Fibroblast of lung (primary cell): ENCODE data around the gene GRWD1.

ENCODE experiments used
- EZH2 ChIP-seq: IDR thresholded peaks from 2 replicates; pipeline ENCODE4 v1.5.1; 2012; ENCODE audit warnings: low read length, control low read depth, mild to moderate bottlenecking; ENCODE audit errors: missing control alignments
- TF ChIP-seq, protein P1 (sequence below), 2 donors: IDR thresholded peaks in 1 of 2; conservative IDR thresholded peaks in 1 of 2; 1 replicate in 1 of 2; 2 replicates in 1 of 2; pipeline ENCODE4 v1.5.1; 2011 to 2012; ENCODE audit warnings: low read length in 2 of 2, control low read depth in 1 of 2, inconsistent platforms in 1 of 2, low read depth in 1 of 2, mild to moderate bottlenecking in 1 of 2

DNA sequence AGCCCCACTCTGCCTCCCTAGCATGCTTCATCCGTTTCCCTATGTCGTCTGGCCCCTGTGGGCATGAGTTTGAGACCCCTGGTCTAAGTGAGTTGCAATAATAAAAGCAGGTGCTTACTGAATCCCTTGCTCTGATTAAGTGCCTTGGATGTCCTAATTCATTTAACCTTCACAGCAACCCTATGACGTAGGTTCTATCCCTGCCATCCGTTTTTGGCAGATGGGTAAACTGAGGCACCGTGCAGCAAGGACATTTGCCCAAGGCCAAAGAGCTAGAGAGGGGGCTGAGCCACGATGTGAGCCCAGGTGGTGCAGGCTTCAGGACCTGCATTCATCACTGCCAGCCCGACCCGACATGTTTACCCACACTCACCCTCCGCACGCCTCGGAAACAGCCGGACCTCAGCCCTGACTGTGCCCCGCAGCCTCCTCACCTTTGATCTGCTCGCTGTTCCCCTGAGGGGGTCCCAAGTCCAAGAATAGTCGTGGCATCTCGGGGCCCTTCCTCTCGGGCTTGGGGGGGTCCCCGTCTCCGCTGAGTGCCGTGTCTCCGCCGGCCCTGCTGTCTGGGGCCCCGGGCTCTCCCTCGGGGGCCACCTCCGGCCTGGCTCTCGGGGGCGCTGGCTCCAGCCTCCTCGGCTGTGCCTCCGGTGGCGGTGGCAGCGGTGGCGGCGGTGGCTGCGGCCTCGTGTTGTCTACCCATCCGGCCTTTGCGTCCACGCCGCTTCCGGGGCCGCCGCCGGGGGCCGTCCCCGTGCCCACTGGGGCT is 51.4 kb downstream of the GRWD1 start:
- TF ChIP-seq, protein P1, sequence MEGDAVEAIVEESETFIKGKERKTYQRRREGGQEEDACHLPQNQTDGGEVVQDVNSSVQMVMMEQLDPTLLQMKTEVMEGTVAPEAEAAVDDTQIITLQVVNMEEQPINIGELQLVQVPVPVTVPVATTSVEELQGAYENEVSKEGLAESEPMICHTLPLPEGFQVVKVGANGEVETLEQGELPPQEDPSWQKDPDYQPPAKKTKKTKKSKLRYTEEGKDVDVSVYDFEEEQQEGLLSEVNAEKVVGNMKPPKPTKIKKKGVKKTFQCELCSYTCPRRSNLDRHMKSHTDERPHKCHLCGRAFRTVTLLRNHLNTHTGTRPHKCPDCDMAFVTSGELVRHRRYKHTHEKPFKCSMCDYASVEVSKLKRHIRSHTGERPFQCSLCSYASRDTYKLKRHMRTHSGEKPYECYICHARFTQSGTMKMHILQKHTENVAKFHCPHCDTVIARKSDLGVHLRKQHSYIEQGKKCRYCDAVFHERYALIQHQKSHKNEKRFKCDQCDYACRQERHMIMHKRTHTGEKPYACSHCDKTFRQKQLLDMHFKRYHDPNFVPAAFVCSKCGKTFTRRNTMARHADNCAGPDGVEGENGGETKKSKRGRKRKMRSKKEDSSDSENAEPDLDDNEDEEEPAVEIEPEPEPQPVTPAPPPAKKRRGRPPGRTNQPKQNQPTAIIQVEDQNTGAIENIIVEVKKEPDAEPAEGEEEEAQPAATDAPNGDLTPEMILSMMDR (conservative IDR thresholded peaks at IDR 0.05 in 1 of 2, IDR thresholded peaks at IDR 0.05 in 1 of 2; ENCODE audit: low read depth in 1 of 2, low read length in 2 of 2), result no peak
- no peak for TF ChIP-seq EZH2
